Measurements from ENCODE around the gene CACNA1C. TPM values are rescaled to one million over a fixed set of nuclear protein-coding genes. Genes with fewer than 3 reads are reported as not detected.

Gene CACNA1C
- total RNA-seq, 1 experiment from 2014 or later: 1.1 TPM

DNA sequence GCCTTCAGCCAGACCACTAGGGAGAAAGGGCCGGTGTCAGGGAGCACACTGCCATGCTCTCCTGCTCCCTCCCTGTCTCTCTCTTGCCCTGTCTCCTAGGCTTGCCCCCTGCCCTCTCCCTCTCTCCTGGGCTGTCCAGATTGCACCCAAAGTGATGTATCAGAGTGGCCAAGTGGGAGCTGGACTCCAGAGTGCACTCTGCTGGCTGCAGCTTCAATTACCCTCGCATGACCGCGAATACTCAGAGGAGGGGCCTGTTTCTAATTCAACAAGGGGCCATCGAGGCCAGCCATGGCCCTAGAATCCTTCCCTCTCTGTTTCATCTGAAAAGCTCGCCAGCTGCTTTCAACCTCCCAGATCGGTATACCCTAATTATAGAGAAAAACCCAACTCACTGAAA is 535.6 kb downstream of the CACNA1C start:
- no peak overlapping the region for H4K91ac ChIP-seq (ENCODE audit: insufficient read length, low read depth, low read length)
- H3K36me3 Mint-ChIP-seq (ENCODE audit: insufficient read depth in 1 of 3, low read depth in 3 of 3): peaks cover 0 to 7% (median 2%) of the 10 kb centered on the region in 3 experiments; a peak in 4 of 7 replicates
- no CpG with 5 or more reads among the region's 7 CpGs for WGBS (ENCODE audit: extremely low coverage, insufficient read length, low lambda C conversion rate)

More for the DNA sequence above, 535.6 kb downstream of the CACNA1C start:
- H3K9me3 ChIP-seq (ENCODE audit: control insufficient read depth, low read depth, low read length): no peaks in the 10 kb centered on the region
- H4K5ac ChIP-seq (ENCODE audit: insufficient read length, low read depth, low read length): no peak overlapping the region
- H3K4me3 Mint-ChIP-seq: no peak overlapping the region
- no peaks in the 10 kb centered on the region for H4K20me1 ChIP-seq (ENCODE audit: control insufficient read depth, insufficient read depth, insufficient read length)
- peaks cover 7% of the 10 kb centered on the region; the same call in 1 of the 2 replicates for H3K27me3 ChIP-seq (ENCODE audit: insufficient read depth, low read length)
- H3K4me2 ChIP-seq (ENCODE audit: insufficient read depth, insufficient read length, low read length): no peak overlapping the region
- peaks cover 63% of the 10 kb centered on the region for H3K27me3 Mint-ChIP-seq (ENCODE audit: low read depth)
- no peak overlapping the region for H2AK5ac ChIP-seq (ENCODE audit: insufficient read length, low read length)
- H3K23me2 ChIP-seq (ENCODE audit: insufficient read length, low read depth, low read length, poor library complexity, severe bottlenecking): no peaks in the 10 kb centered on the region
- no peak overlapping the region for H3K9ac ChIP-seq (ENCODE audit: extremely low read depth, insufficient read length, low read length)
- H3K4ac ChIP-seq (ENCODE audit: low read depth, low read length): no peak overlapping the region
- DNase-seq: no peak
- H3K56ac ChIP-seq (ENCODE audit: insufficient read length, low read depth, low read length): no peak overlapping the region
- no peak overlapping the region for H3T11ph ChIP-seq (ENCODE audit: low read length)
- no peak overlapping the region for H3K27ac Mint-ChIP-seq
- H2BK12ac ChIP-seq (ENCODE audit: insufficient read length, low read depth, low read length): no peak overlapping the region
- TF ChIP-seq, protein P1, sequence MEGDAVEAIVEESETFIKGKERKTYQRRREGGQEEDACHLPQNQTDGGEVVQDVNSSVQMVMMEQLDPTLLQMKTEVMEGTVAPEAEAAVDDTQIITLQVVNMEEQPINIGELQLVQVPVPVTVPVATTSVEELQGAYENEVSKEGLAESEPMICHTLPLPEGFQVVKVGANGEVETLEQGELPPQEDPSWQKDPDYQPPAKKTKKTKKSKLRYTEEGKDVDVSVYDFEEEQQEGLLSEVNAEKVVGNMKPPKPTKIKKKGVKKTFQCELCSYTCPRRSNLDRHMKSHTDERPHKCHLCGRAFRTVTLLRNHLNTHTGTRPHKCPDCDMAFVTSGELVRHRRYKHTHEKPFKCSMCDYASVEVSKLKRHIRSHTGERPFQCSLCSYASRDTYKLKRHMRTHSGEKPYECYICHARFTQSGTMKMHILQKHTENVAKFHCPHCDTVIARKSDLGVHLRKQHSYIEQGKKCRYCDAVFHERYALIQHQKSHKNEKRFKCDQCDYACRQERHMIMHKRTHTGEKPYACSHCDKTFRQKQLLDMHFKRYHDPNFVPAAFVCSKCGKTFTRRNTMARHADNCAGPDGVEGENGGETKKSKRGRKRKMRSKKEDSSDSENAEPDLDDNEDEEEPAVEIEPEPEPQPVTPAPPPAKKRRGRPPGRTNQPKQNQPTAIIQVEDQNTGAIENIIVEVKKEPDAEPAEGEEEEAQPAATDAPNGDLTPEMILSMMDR (conservative IDR thresholded peaks at IDR 0.05): peak; percentile 42; the same call in 2 of the 3 replicates
- no peak overlapping the region for H3K23ac ChIP-seq (ENCODE audit: insufficient read length, low read depth, low read length)
- H2BK5ac ChIP-seq (ENCODE audit: insufficient read length, low read length): no peak overlapping the region
- H4K8ac ChIP-seq (replicated peaks; ENCODE audit: insufficient read length, low read depth, low read length): no peak overlapping the region
- H2BK20ac ChIP-seq (ENCODE audit: low read depth, low read length, poor library complexity, severe bottlenecking): no peak overlapping the region
- H3K14ac ChIP-seq (ENCODE audit: insufficient read depth, low read length): no peak overlapping the region
- no peak overlapping the region for H3K27ac ChIP-seq (ENCODE audit: insufficient read length, low read depth, low read length)
- H3K4me1 ChIP-seq (ENCODE audit: insufficient read depth, low read length): peaks cover 9% of the 10 kb centered on the region; the same call in 1 of the 2 replicates
- no peaks in the 10 kb centered on the region for H3K79me1 ChIP-seq (ENCODE audit: insufficient read depth, low read depth, low read length, poor library complexity, severe bottlenecking)
- H3K4me1 Mint-ChIP-seq: peaks cover 17 to 24% of the 10 kb centered on the region in 2 experiments
- no peak overlapping the region for H3K18ac ChIP-seq (ENCODE audit: insufficient read length, low read depth, low read length)
- no peak overlapping the region for H2AFZ ChIP-seq (ENCODE audit: low read length)
- no peak overlapping the region for H2BK120ac ChIP-seq (ENCODE audit: low read depth, low read length, poor library complexity, severe bottlenecking)
- no peaks in the 10 kb centered on the region for H3K79me2 ChIP-seq (ENCODE audit: insufficient read depth, low read length)
- peaks cover 8 to 13% of the 10 kb centered on the region in 2 experiments; a peak in 4 of 5 replicates for H3K9me3 Mint-ChIP-seq
- no peak overlapping the region for H2BK15ac ChIP-seq (ENCODE audit: low read depth, low read length)

All from H9 (cell line).